CD4-positive, alpha-beta T cell treated with Interferon gamma for 1 hour (primary cell): ENCODE results near the gene CALR3.
"Not testable (repeated sequence)": the region's sequence is repeated elsewhere in the genome, so short reads cannot be mapped to it uniquely, and the experiment has no call there.

Source experiments
- DNase-seq: peaks from one replicate; pipeline ENCODE4 v3.0.0-alpha.2; 2020

The CALR3 gene

GRCh38 chr19:16457195-16457953 is 38.6 kb downstream of the CALR3 start:
- DNase-seq: no peak

DNA sequence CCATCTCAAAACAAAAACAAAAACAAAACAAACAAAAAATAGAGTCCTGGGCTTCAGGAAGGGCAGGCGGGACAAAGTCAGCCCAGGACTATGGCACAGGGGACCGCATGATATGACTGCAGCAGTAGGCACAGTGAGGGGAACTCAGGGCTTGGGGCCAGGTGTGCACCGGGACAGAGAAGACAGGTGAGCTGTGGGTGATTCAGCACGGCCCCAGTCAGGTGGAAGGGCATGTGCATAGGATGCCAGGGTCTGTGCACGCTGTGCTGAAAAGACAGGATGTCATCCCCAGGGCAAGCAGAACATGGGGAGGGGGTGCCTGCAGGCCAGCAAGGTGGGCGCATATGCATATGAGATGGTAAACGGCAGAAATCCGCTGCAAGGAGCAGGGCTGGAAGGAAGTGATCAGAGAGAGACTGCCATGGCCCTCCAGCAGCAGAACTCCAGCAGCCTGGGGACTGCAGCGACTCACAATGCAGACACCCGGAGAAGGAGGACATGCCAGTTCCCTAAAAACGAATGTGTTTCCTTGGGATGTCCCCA is 39.2 kb downstream of the CALR3 start:
- no peak for DNase-seq

- DNase-seq: no peak
Observed at GRCh38 chr19:16455489-16455888, 40.5 kb downstream of the CALR3 start.

DNA sequence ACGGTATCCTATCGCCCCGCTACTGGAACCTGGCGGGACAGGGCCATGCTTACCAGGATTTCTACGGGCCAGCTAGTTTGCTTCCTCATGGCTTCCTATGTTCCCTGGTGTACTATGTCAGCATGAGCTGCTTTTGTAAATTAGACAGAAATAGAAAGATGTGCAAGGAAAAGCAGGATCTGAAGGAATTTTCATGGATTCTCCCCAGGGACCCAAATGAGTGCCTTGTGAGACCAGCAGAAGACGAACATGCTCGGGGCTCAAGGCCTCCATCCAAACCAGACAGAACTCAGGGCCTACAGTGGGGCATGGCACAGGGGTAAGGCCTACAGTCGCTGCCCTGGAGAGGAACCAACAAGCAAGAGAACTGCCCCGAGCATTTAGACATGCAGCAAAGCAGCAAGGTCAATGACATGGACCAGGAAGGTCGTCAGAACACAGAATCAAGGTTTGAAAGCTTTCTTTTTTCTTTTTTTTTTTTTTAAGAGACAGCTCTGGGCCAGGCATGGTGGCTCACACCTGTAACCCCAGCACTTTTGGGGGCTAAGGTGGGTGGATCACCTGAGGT is 41.5 kb downstream of the CALR3 start:
- no peak for DNase-seq

GRCh38 chr19:16452325-16452724 is 43.6 kb downstream of the CALR3 start:
- no peak for DNase-seq

- peak; percentile 52 for DNase-seq
Observed at GRCh38 chr19:16449330-16449961, 46.5 kb downstream of the CALR3 start.

DNA sequence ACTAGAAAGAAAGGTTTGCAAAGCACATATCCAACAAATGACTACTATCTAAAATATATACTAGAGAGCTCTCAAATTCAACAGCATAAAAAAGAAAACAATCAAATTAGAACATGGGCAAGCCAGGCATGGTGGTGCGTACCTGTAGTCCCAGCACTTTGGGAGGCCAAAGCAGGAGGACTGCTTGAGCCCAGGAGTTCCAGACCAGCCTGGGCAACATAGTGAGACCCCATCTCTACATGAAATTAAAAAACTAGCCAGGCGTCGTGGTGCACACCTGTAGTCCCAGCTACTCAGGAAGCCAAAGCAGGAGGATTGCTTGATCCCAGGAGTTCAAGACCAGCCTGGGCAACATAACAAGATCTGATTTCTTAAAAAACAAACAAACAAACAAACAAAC is 47.1 kb downstream of the CALR3 start:
- DNase-seq: not testable (repeated sequence)

DNA sequence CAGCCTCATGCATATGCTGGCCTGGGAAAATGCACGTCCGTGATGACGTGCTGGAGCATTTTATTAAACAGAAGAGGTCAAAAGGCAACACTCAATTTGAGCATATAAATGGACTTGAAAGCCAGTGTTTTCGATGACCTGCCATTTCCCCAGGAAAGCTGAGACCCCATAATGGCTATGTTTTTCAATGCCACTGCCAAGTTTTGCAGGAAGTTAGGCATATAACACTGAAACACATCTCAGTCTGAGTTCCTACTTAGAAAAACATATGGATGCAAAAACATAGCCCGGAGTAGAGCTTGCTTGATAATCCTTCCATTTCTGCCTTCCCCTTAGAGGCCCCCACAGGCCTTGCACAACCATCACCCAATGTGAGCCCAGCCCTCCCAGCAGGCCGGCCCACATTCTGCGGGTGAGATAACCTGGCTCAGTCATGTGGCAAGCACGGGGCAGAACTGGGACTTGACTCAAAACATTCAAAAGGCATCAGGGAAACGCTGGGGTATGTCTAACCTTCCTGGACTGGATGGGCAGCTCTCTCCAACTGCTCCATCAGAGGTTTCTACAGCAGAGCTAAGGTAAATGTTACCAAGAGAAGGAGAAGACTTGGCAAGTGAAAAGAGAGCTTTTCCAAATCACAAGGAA is 49.1 kb downstream of the CALR3 start:
- peak; percentile 62 for DNase-seq

- no peak for DNase-seq
Observed at GRCh38 chr19:16446108-16446723, 49.8 kb downstream of the CALR3 start.

GRCh38 chr19:16445238-16446107 is 50.5 kb downstream of the CALR3 start:
- peak; percentile 63 for DNase-seq

DNA sequence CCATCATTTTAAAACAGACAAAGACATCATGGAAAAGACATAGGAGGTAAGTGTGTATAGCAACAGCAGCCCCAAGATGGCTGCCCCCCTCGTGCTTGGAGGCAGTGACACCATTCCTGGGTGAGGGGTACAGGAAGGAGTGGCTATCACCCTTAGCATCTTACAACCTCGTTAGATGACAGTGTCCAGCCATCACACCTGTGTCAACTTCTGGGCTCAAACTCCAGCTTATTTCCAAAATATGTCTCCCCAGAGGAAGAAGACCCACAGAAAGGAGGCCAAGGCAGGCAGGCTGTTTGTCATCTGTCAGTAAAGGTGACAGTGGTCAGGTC is 51.7 kb downstream of the CALR3 start:
- no peak for DNase-seq

- no peak for DNase-seq
Observed at GRCh38 chr19:16442386-16443276, 53.3 kb downstream of the CALR3 start.

- no peak for DNase-seq
Observed at GRCh38 chr19:16441661-16442162, 54.3 kb downstream of the CALR3 start.

DNA sequence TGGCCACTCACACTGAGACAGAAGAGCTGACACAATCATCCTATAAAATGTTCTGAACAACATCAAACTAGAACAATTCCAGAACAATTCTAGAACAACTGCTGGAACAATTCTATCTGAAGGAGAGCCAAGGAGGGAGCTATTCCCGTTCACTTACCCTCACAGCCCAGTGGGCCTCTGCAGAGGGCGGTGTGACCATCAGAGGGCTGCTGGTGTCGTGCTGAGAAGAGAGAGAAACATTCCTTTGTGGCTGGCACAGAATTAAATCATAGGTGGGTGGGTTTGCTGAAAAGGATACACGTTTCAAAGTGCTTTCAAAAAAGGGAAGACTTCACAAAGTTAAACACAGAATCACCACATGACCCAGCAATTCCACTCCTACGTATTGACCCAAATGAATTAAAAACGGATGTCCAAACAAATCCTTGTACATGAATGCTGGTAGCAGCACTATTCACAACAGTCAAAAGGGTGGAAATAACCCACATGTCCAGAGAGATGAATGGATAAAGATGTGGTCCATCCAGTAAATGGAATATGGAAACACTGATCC is 59.1 kb downstream of the CALR3 start:
- DNase-seq: no peak

DNA sequence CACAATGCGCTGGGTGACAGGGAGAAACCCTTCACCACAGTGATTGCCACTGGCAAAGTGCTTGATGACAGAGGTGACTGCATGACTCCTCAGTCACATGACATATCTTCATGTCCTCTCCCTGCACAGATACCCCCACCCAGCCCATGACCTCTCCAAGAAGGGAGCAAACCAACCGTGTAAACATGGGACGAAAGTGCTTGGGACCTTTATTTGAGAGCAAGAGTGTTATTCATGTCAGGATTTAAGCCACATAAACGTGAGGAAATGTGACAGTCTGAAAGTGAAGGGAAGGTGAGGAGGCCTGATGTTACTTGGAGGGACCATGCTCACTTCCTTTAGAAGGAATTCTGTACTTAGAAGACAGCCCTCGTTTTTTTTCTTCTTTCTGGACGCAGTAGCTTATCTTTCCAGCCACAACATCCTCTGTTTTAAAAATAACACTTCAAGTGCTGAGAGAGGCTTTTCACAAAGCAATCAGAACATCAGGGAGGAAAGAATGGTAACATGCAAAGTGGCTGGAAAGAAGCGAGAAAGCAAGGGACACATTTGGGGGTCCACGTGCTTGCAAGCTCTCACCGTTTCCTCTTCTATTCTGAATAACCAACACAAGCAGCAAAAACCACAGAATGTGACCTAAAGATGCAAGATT is 59.8 kb downstream of the CALR3 start:
- DNase-seq: no peak

- no peak for DNase-seq
Observed at GRCh38 chr19:16435238-16435917, 60.6 kb downstream of the CALR3 start.

DNA sequence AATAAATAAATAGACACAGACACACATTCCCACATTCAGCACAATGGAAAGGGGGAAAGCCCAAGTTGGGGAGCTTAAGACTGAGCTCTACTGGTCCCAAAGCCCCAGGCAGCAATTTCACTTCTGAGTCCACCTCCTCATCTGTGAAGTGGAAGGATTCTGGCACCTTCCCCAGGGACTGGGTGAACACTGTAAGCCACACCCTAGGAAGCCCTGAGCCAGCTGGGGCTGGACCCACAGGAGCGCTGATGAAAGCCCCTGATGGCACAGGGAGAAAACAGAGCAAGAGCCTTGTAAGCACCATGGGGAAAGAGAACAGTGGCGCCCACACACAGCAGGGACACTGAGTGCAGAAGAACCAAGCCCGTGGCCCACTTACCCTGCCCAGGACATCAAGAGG is 62.0 kb downstream of the CALR3 start:
- DNase-seq: no peak

DNA sequence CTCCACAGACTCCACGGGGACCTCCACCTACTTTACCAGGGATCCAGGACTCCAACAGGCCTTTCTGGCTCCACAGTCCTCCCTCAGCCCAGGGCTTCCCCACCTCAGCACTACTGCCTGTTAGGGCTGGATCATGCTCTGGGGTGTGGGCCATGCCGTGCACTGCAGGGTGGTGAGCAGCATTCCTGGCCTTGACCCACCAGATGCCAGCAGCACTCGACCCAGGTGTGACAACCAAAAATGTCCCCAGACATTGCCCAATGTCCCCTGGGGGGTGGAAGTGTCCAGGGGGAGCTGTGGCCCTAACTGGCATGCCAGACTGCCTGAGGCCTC is 66.2 kb downstream of the CALR3 start:
- no peak for DNase-seq

- DNase-seq: no peak
Observed at GRCh38 chr19:16429066-16429758, 66.8 kb downstream of the CALR3 start.
